GM13977 (cell line): ENCODE measurements around the gene ELOVL7.
"Not testable (repeated sequence)": the region's sequence is repeated elsewhere in the genome, so short reads cannot be mapped to it uniquely, and the experiment has no call there.

ENCODE experiments used
- DNase-seq: peaks from one replicate; pipeline ENCODE4 v3.0.0; 2012; ENCODE audit warnings: low spot score
- in situ Hi-C: fragments of 300-500 bp; cut with MboI; formaldehyde crosslinking; loops from one replicate; pipeline ENCODE4 v1.12.0; 2022; ENCODE audit warnings: low sequenced_read_pairs, low pct_unique_long_range_greater_than_20kb, mixed read lengths, inconsistent platforms; ENCODE audit not compliant: unreplicated experiment
- TF ChIP-seq, protein P1 (sequence below): IDR thresholded peaks from 2 replicates; pipeline ENCODE4 v1.5.1; 2012; ENCODE audit warnings: mild to moderate bottlenecking, control low read depth; ENCODE audit not compliant: insufficient read depth; ENCODE audit errors: extremely low read depth, missing control alignments

The ELOVL7 gene

GRCh38 chr5:60803712-60804111 is 40.4 kb downstream of the ELOVL7 start:
- no peak for DNase-seq
- TF ChIP-seq, protein P1, sequence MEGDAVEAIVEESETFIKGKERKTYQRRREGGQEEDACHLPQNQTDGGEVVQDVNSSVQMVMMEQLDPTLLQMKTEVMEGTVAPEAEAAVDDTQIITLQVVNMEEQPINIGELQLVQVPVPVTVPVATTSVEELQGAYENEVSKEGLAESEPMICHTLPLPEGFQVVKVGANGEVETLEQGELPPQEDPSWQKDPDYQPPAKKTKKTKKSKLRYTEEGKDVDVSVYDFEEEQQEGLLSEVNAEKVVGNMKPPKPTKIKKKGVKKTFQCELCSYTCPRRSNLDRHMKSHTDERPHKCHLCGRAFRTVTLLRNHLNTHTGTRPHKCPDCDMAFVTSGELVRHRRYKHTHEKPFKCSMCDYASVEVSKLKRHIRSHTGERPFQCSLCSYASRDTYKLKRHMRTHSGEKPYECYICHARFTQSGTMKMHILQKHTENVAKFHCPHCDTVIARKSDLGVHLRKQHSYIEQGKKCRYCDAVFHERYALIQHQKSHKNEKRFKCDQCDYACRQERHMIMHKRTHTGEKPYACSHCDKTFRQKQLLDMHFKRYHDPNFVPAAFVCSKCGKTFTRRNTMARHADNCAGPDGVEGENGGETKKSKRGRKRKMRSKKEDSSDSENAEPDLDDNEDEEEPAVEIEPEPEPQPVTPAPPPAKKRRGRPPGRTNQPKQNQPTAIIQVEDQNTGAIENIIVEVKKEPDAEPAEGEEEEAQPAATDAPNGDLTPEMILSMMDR: no peak
- in situ Hi-C loops: no loop called here

- TF ChIP-seq, protein P1: no peak
- in situ Hi-C loops: no loop called here
- DNase-seq: no peak
These were observed 41.1 kb downstream of the ELOVL7 start for GRCh38 chr5:60802986-60803385.

GRCh38 chr5:60802226-60802625 is 41.8 kb downstream of the ELOVL7 start:
- TF ChIP-seq, protein P1: no peak
- DNase-seq: no peak
- in situ Hi-C loops: no loop called here

DNA sequence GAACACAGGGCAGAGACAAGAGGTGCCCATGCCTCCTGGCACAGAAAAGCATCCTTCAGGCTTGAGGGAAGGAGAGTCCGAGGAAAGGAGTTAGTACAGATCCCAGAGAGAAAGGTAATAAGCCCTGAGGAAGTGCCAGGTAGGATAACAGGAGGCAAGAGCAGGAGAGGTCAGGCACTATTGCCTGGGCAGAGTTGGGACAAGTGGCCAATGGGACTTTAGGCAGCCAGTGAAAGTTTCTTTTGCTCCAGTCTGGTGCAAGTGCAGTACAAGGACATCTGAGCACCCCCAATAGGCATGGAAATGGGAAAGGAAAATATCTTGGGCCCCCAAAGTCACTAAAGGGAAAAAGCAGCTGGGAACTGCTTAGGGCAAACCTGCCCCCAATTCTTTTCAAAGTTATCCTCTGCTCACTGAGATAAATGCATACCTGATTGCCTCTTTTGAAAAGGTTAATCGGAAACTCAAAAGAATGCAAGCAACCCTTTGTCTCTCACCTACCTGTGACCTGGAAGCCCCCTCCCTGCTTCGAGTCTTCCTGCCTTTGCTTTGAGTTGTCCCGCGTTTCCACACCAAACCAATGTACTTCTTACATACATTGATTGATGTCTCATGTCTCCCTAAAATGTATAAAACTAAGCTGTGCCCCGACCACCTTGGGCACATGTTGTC is 46.5 kb downstream of the ELOVL7 start:
- TF ChIP-seq, protein P1: no peak
- in situ Hi-C loops: no loop called here
- DNase-seq: no peak

GRCh38 chr5:60795424-60795950 is 48.6 kb downstream of the ELOVL7 start:
- DNase-seq, in situ Hi-C loops: not testable (repeated sequence)

DNA sequence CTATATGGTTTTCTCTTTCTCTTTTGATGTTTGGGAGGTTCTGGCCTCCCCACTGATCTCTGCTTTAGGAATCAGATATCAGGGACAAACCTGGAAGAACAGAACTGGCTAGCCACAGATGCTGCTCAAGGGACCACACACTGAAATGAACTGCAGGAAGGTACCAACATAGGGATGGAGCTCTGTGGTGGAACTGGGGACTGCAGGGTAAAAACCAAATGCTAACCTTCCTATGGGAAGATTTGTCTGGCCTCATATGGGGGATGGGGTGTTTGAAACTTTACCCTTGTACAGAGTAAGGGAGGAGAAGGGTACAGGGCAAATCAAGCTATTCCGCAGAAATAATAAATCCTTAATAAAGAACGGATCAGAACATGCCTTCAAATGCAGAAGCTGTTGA is 49.4 kb downstream of the ELOVL7 start:
- DNase-seq: no peak
- in situ Hi-C loops: no loop called here
- TF ChIP-seq, protein P1: no peak

- DNase-seq: no peak
- TF ChIP-seq, protein P1: no peak
- in situ Hi-C loops: no loop called here
These were observed 51.6 kb downstream of the ELOVL7 start for GRCh38 chr5:60792438-60792837.
